ENCODE results near the gene APBB1IP. TPM values are rescaled to one million over a fixed set of nuclear protein-coding genes. Genes with fewer than 3 reads are reported as not detected.

Gene APBB1IP
- total RNA-seq, 3 donors from 2014 or later (not counting 1 experiment from before 2014, with no cell fraction given): 92.5 to 119 (median 100) TPM

DNA sequence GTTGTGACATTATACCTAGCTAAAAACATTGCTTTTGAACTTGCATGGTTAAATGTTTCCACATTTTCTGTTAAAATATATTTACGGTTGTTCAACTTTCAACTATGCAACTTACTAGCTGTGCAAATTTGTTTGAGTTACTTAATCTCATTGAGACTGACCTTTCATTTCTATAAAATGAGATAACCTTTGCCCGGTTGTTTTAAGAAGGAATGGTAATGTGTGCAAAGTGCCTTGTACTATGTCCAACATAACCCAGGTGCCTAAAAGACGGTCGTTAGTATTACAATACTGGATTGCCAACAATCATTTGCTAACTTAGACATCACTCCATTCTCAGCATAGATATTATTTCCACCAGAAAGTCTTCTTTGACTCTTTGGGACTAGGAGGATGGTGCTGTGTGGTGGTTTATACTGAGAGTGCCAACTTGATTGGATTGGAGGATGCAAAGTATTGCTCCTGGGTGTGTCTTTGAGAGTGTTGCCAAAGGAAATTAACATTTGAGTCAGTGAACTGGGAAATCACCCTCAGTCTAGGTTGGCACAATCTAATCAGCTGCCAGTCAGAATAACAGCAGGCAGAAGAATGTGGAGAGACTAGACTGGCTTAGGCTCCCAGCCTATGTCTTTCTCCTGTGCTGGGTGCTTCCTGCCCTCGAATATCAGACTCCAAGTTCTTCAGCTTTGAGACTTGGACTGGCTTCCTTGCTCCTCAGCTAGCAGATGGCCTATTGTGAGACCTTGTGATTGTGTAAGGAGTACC is 174.2 kb downstream of the APBB1IP start:
- Mint-ChIP-seq H3K27ac (no peak overlapping the region), H3K27me3 (ENCODE audit: low read depth in 2 of 2) (peaks cover 0 to 24% of the 10 kb centered on the region in 2 donors)

More for the DNA sequence above, 174.2 kb downstream of the APBB1IP start:
- Histone ChIP-seq H3K9me3 (ENCODE audit: control insufficient read depth, insufficient read depth, low read length) (no peaks in the 10 kb centered on the region), H3K4me3 (ENCODE audit: low read length) (no peak overlapping the region), H3K4me1 (ENCODE audit: control insufficient read depth, insufficient read depth, low read length) (no peaks in the 10 kb centered on the region), H3K27ac (ENCODE audit: low read length) (no peak overlapping the region), H3K36me3 (ENCODE audit: control insufficient read depth, insufficient read depth, low read length) (no peaks in the 10 kb centered on the region), H3K27me3 (ENCODE audit: control insufficient read depth, insufficient read depth, low read length) (no peaks in the 10 kb centered on the region)
- intact Hi-C loops (cut with micrococcal nuclease): no loop called here
- no peak overlapping the region for H3K4me3 Mint-ChIP-seq
- H3K9me3 Mint-ChIP-seq: no peaks in the 10 kb centered on the region
- WGBS (ENCODE audit: insufficient coverage): 100% methylated on average over 1 of the region's 5 CpGs
- no peak for ATAC-seq
- no peaks in the 10 kb centered on the region for H3K4me1 Mint-ChIP-seq
- no peak for DNase-seq
- no peaks in the 10 kb centered on the region for H3K36me3 Mint-ChIP-seq
- TF ChIP-seq, protein P1, sequence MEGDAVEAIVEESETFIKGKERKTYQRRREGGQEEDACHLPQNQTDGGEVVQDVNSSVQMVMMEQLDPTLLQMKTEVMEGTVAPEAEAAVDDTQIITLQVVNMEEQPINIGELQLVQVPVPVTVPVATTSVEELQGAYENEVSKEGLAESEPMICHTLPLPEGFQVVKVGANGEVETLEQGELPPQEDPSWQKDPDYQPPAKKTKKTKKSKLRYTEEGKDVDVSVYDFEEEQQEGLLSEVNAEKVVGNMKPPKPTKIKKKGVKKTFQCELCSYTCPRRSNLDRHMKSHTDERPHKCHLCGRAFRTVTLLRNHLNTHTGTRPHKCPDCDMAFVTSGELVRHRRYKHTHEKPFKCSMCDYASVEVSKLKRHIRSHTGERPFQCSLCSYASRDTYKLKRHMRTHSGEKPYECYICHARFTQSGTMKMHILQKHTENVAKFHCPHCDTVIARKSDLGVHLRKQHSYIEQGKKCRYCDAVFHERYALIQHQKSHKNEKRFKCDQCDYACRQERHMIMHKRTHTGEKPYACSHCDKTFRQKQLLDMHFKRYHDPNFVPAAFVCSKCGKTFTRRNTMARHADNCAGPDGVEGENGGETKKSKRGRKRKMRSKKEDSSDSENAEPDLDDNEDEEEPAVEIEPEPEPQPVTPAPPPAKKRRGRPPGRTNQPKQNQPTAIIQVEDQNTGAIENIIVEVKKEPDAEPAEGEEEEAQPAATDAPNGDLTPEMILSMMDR (IDR thresholded peaks at IDR 0.05): no peak

Other genes starting within 250 kb of the APBB1IP start
- not detected for gene GAD2, start 221.6 kb upstream of the APBB1IP start, total RNA-seq

Data from natural killer cell (primary cell).